Posterior cingulate gyrus (tissue), 11 donors: Measurements from ENCODE around the gene ITGA7.
A peak's percentile ranks its signal among the peaks of the same experiment; 100 is the strongest.

ENCODE experiments used
- DNase-seq, 10 donors: peaks; one replicate each; pipeline versions ENCODE4 v3.0.0 to v3.0.0-alpha.2; 2020 to 2021; ENCODE audit warnings: mixed read lengths in 3 of 10
- intact Hi-C: fragments of 100-400 bp; cut with DNase I; formaldehyde crosslinking; loops from one replicate; pipeline ENCODE4 v1.15.1; 2023

Gene ITGA7, protein sequence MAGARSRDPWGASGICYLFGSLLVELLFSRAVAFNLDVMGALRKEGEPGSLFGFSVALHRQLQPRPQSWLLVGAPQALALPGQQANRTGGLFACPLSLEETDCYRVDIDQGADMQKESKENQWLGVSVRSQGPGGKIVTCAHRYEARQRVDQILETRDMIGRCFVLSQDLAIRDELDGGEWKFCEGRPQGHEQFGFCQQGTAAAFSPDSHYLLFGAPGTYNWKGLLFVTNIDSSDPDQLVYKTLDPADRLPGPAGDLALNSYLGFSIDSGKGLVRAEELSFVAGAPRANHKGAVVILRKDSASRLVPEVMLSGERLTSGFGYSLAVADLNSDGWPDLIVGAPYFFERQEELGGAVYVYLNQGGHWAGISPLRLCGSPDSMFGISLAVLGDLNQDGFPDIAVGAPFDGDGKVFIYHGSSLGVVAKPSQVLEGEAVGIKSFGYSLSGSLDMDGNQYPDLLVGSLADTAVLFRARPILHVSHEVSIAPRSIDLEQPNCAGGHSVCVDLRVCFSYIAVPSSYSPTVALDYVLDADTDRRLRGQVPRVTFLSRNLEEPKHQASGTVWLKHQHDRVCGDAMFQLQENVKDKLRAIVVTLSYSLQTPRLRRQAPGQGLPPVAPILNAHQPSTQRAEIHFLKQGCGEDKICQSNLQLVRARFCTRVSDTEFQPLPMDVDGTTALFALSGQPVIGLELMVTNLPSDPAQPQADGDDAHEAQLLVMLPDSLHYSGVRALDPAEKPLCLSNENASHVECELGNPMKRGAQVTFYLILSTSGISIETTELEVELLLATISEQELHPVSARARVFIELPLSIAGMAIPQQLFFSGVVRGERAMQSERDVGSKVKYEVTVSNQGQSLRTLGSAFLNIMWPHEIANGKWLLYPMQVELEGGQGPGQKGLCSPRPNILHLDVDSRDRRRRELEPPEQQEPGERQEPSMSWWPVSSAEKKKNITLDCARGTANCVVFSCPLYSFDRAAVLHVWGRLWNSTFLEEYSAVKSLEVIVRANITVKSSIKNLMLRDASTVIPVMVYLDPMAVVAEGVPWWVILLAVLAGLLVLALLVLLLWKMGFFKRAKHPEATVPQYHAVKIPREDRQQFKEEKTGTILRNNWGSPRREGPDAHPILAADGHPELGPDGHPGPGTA

DNA sequence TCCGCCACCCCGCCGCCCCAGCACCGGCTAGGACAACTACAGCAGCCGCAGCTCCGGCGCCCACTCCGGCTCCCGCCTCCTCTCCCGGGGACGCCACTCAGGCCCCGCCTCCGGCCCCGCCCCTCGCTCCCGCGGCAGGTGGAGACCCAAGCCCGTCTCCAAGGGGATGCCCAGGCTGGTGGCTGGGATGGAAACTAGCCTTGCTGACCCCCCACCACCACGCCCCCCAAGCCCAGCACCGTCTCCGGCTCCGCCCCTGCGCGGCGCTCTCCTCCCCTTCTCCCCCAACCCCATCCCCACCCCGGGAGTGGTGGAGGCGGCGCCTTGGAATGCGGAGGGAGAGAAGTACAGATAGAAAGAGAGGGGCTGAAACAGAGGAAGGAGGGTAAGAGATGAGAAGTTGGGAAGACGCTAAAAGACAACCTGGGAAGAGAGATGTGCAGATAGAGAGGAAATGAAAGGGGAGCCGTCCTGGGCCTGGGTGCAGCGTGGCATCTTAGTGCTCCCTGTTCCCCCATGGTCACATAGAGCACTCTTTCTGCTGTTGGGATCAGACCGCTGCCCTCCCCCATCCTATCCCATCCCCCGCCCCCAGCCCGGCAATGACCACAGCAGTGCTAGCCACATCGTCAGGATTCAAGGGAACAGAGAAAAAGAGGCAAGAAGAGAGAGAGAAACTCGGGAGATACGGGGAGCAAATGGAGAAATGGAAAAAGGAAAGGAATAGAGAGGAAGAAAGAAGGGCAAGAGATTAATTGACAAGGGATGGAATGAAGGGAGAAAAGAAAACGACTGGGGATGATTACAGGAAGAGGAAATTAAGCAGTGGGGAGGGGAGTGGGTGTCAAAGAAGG, at the start of gene ITGA7:
Gene ITGA7 (minus strand): TSS at position 64 of the 854 bp plus-strand sequence. CDS start 222 bp downstream, outside the sequence.
- intact Hi-C loops: no loop called here
- peak; percentile 53 to 97 (median 78) for DNase-seq

DNA sequence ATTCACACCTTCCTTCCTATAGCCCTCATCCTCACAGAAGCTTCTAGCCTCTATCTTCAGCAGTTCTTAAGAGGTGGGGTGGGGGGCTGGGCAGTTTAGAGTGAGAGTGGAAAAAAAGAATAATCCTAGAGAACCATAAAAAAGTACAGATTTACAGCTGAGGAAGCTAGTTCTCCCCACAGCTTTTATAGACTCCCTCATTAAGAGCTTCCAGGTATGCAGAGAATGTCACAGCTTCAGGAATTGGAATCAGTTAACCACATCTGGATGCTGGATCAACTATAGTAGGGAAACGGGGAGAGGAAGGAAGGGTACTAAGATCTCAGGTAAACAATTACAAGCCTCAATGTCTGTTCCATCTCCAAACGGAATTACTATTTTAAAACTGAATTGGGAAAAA, 47.5 kb upstream of the ITGA7 start:
- DNase-seq: no peak
- intact Hi-C loops: loop anchor here (5.0 kb wide), 1 partner anchor 57 kb away; no protein-coding TSS in a partner anchor

DNA sequence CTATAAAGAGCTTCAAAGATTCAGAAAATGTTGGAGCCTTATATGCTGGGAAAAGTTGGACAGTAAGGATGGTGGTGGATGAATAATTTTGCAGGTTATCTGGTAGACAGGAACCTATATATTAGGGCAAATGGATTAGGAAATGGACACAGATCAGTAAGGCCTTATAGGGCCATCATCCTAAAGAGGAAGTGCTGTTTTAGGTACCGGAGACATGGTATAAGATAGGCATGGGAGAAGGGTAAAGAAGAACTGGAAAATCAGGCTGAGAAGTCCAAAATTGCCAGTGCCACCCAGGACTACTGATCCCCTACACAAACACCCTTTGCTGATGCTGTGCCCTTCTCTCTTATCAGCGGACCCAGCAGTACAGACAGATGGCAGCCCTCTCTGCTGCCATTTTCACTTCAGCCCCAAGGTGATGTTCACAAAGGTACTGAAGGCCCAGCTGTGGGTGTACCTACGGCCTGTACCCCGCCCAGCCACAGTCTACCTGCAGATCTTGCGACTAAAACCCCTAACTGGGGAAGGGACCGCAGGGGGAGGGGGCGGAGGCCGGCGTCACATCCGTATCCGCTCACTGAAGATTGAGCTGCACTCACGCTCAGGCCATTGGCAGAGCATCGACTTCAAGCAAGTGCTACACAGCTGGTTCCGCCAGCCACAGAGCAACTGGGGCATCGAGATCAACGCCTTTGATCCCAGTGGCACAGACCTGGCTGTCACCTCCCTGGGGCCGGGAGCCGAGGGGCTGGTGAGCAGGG, 40.7 kb upstream of the ITGA7 start:
- intact Hi-C loops: no loop called here
- peak in 2 of 10 donors; percentile 62 to 75 for DNase-seq

DNA sequence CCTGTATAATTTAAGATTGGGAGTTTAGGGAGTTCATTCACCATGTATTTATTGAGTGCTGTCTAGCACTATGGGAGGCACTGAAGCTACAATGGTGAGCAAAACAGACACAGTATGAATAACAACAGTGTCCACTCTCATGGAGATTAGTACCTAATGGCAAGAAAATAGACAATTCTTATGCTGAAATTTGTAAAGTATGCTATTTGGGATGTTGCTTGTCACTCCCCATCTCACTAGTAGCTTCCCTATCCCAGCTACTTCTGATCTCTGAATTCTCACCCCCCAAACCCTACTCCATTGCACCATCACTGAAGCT, 39.2 kb upstream of the ITGA7 start:
- no peak for DNase-seq
- intact Hi-C loops: no loop called here

DNA sequence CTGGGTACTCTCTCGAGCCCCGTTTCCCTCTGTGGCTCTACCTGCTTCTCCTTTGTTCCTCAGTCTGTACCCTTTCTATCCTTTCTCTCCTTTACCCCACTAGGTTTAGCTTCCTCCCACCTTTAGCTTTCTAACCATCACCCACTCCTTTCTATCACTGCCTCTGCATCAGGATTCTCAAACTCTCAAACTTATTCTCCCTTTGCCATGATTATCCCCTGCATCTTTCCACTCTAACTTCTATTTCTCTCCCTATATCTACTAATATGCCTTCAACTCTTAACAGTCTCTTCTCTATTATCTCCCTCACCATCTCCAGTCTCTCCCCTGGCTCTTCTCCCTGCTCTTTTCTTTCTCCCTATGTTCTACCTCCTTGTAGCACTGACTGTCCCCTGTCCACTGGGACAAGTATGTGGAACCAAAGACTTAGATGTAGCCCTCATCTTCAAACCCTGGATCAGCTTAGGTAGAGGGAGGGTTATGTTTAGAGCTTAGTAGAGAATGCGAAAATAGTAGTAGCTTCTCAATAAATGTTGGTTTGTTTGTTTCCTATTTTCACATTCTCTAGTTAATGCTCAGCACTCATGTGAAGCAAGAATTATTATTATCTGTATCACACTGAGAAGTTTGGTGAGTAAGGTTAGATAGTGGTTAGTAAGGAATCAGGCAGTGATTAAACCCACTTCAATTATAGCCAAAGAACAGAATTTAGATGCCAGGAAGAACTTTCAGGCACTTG, 38.6 kb upstream of the ITGA7 start:
- no peak for DNase-seq
- intact Hi-C loops: no loop called here

DNA sequence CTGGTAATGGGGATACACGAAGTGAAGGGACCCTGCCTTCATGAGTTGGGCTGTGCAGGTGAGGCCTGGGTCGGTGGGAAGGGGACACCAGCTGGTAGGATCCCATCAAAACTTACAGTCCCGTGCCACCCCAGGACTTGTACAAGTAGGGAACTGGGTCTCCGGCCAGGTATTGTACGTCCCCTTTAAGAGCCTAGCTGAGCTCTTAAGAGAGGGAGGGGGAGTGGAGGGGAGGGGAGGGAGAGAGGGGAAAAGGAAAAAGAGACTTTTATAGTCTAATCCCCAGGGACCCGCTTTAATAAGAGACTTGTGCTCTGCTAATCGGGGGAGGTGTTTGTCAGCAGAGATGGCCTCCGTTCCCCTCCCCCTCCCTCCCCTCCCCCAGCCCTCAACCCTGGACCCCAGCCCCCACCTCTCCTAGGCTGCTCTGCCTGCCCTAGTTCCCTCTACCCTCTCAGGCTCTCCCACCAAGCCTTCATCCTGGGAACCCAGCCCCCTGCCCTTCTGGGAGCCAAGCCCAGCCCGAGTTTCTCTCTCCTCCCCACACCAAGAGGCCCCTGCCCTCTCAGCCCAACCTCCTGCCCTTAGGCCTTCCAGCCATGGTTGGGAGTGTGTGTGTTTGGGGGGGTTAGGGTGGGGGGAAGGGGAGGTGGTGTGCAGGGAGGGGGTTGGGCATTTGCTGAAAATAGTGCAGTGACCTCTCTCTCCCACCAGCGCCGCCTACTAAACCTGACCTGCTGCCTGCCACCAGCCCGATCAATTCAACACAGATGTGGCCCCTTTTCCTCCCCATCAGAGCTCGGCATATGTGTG, 37.9 kb upstream of the ITGA7 start:
- intact Hi-C loops: no loop called here
- peak in 2 of 10 donors; percentile 62 to 65 for DNase-seq

DNA sequence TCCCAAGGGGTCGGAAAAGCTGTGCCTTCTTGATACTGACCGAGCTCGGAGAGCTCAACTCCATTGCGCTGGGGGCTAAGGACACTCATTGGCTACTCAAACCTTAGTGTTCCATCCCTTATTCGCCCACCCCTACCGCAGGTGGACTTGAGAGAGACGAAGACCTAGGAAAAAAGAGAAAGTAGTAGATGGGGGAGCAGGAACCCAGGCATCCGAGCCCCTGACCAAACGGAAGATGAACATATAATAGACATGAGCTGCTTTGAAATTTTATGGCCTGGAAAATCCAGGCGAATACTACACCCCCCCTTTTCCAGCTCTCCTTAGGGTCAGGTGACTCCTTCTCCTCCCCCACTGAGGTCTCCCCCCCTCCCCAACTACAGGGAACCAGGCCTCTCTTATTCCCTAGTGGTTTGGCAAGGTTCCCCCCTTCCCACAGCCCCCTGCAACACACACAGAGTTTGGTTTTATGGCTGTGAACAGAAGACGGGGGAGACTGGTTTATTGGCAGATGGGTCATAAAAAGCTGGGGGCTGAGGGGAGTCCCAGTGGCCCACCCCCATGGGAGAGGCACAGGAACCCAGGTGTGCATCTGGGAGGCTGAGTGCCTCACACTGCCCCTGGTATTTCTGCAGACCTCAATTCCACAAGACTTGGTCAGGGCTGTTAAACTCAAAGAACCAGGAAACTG, 36.8 kb upstream of the ITGA7 start:
- DNase-seq: no peak
- intact Hi-C loops: loop anchor here (5.0 kb wide), 1 partner anchor 183 kb away; the partner anchor contains the start of gene PYM1

DNA sequence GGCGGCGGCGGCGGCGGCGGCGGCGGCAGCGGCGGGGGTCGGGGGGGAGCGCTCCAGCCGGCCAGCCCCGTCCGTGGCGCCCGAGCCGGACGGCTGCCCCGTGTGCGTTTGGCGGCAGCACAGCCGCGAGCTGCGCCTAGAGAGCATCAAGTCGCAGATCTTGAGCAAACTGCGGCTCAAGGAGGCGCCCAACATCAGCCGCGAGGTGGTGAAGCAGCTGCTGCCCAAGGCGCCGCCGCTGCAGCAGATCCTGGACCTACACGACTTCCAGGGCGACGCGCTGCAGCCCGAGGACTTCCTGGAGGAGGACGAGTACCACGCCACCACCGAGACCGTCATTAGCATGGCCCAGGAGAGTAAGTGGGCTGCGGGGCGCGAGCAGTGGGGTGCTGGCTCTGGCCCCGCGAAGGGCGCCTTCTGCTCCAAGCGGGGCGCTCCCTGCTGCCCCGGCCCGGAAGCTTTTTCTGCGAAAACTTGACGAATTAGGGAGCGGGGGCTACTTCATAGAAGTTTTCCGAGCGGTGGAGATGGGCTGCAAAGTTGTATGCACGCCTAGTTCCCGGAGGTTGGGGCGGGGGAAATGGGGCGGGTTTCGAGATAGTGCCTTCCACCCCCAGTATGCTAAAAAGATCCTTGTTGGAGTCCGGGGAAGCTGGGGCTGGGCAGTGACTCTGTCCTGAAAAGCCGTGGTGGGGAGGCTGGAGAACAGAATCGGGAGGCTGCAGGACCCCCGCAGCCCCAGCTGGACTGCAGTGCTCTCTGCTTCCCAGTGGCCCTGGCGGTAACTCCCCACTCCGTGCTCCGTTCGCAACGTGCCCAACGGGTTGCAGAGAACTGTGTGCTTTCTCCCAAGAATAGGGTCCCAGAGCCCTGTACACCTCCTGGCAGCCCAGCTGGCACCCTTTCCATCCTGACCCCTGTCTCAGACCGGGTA, 36.0 kb upstream of the ITGA7 start:
- peak in 5 of 10 donors; percentile 46 to 92 (median 79) for DNase-seq
- intact Hi-C loops: loop anchor here (2.0 to 5.0 kb wide), 2 partner anchors 184 to 297 kb away; partner anchors contain the start of genes PYM1 and RPS26

DNA sequence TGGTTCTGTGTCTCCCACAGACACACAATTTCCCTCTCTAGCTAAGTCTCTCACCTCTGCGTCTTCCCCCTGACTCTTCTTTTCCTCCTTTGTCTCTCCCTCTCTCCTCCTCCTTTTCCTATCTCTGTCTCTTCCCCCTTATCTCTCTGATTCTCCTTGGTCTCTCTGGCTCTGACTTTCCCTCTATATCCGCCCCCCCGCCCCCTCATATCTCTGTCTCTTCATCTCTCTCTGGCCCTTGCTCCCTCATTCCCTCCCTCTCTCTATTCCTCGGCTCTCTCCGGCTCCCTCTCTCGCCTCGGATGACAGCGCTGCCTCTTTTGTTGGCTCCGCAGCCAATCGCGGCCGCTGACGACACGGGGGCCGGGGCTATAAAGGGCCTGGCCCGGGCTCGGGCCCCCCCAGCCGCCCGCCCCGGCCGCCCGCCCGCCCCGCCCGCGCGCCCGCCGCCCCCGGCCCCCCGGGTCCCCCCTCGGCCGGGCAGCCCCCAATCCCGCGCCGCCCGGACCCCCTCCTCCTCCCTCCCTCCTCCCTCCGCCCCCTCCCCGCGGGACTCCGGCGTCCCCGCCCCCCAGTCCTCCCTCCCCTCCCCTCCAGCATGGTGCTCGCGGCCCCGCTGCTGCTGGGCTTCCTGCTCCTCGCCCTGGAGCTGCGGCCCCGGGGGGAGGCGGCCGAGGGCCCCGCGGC, 35.2 kb upstream of the ITGA7 start, which contains the start of gene GDF11:
Gene GDF11 (plus strand): TSS at position 404 of the 687 bp plus-strand sequence. CDS start 195 bp downstream, at position 599.
- DNase-seq: peak; percentile 75 to 98 (median 85)
- intact Hi-C loops: loop anchor here (2.0 to 5.0 kb wide), 2 partner anchors 184 to 298 kb away; partner anchors contain the start of genes PYM1 and RPS26

DNA sequence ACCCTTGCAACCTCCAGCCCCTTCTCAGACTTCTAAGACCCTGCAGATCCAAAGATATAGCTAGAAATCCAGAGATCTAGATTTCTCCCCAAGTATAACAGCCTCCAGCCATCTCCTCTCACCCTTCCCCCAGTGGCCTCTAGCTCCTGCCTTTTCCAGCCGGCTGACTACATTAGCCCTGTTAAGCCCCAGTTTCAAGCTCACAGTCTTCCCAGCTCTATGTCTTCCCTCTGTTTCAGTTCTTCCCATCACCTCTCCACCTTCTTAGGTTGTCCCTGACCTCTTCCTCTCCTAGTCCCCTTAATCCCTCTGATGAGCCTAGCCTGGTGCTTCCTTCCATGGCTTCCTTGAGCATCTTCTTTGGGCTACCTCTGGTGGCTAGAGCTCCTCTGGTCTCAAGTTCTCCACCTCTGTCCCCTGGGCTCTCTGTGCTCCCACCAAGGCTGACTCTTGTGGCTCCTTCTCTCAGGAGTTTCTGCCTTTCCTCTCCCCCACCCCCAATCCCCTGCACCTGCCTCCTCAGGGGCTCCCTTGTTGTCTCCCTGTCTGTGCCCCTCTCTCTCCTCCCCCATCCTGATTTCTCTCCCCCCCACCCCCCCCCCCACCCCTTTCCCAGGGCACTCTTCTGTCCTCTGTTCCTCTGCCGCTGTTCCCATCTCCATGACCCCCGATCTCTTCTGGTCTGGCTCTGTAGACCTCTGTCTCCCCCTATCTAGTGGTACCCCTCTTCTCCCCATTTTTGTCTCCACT, 34.4 kb upstream of the ITGA7 start:
- DNase-seq: peak in 1 of 10 donors; percentile 65
- intact Hi-C loops: loop anchor here (2.0 to 5.0 kb wide), 2 partner anchors 185 to 299 kb away; partner anchors contain the start of genes PYM1 and RPS26

DNA sequence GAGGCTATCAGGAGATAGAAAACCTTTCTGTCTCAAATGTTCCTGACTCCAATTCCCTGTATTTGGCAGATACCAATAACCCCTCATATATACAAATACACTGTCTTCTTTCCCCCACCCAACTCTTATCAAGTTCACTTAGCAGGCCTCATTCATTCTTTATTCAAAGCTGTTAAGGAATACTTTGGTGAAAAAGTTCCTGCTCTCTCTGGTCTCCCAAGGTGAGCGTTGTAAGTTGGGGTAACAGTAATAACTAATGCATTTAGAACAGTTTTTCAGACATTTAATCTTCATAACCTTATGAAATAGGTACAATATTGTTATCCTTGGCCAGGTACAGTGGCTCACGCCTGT, 31.3 kb upstream of the ITGA7 start:
- no peak for DNase-seq
- intact Hi-C loops: loop anchor here (2.0 kb wide), 1 partner anchor 58 kb away; no protein-coding TSS in a partner anchor

DNA sequence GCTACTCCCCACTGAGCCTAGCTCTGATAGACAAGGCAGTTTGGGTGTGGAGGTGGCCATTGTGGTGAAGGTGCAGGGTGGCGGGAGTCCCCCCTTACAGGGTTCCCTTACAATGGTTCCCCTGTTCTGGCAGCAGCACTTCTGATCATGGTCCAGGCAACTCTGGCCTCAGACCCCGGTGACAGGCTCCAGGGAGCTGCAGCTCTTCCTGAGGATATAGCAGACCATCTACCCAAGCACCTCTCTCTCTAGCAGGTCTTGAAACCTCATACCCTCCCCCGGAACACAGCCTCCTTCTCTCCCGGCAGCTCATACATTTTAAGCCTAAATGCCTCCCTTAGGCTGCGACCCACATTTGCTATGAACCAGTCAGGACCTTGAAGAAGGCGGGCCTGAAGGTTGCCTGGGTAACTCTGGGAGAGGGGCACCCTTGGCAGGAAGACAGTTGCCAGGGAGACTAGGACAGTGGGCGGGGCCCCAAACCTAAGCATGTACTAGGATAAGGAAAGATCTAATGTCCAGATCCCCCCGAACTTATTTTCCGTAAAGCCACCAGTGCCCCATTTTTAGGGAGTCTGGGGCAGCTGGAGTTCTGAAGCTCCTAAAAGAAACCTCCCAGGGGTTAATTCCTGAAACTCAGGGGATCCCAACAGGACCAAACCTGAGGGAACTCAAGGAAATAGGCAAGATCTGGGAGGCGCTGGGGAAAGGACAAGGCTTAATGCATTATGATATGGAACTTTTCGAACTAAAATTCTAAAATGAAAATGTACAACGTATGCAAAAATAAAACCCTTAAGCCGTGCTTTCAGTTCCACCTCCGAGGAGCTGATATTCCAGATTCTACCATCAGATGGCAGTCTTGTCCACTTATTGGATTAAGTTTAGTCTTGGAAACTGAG, 30.7 kb upstream of the ITGA7 start:
- DNase-seq: peak in 9 of 10 donors; percentile 58 to 95 (median 80)
- intact Hi-C loops: loop anchor here (1.0 to 2.0 kb wide), 2 partner anchors 58 to 202 kb away; no protein-coding TSS in a partner anchor

DNA sequence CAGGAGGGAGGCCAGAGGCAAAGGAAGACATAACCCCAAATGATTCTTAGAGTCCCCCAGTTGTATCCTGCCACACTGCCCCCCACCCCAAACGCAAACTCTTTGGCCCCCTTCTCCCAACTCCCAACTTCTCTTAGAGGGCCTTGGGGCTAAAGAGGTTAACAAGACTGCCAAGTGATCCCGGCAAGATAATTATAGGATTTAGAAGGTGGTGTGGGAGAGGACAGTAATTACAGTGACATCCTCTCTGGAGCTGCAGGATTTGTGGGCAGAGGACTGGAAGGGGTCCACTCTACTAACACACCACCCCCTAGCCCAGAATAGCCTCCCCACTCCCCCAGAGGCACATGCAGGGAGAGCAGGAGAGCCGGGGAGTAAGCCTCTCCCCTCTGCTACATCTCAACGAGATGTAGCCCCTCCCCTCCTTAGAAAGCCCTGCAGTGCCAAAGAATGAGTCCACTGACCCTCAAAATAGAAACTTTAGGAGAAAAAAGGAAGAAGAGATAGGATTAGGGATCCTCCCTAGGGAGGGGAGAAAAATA, 29.9 kb upstream of the ITGA7 start:
- peak in 1 of 10 donors; percentile 65 for DNase-seq
- intact Hi-C loops: loop anchor here (1.0 to 2.0 kb wide), 3 partner anchors 59 to 203 kb away; no protein-coding TSS in a partner anchor
